ENCODE data around the gene ADNP. TPM values are rescaled to one million over a fixed set of nuclear protein-coding genes. Genes with fewer than 3 reads are reported as not detected.

The ADNP gene
- total and polyA plus RNA-seq, 2 of the 13 experiments (the other 11 are each of a cell fraction or from before 2014, with no cell fraction given): 21.0 to 21.5 TPM

DNA sequence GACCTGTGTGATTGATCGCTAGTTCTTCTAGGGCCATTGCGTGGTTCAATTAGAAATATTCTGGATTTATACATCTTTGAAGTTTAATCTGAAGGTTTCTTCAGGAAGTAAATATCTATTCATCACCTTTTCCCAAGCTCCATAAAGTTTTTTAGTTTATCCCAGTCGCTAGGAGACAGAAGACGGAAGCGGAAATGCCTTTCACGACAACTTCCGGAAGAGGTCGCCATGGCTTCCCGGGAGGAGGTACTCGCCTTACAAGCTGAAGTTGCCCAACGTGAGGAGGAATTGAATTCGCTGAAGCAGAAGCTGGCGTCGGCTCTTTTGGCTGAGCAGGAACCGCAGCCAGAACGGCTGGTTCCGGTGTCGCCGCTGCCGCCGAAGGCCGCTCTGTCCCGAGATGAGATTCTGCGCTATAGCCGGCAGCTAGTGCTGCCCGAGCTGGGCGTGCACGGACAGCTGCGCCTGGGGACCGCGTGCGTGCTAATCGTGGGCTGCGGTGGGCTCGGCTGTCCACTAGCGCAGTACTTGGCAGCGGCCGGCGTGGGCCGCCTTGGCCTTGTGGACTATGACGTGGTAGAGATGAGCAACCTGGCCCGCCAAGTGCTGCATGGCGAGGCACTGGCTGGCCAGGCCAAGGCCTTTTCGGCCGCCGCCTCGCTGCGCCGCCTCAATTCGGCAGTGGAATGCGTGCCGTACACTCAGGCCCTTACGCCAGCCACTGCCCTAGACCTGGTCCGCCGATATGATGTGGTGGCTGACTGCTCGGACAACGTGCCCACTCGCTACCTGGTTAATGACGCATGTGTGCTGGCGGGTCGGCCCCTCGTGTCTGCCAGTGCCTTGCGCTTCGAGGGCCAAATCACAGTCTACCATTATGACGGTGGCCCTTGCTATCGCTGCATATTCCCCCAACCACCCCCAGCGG, 27.6 kb upstream of the ADNP start, which contains the start of gene MOCS3 (continued):
- TF ChIP-seq ZBTB21 (CRISPR knock-in tag; IDR thresholded peaks at IDR 0.05): peak; percentile 15; the same call in 1 of the 2 replicates
- peak; percentile 41 for TF ChIP-seq SRSF1 (optimal IDR thresholded peaks at IDR 0.05; ENCODE audit: low read depth, low read length)
- no peak; the same call in 1 of the 2 replicates for TF ChIP-seq KDM3A (CRISPR knock-in tag; IDR thresholded peaks at IDR 0.05; ENCODE audit: low read depth)
- peak; percentile 61; the same call in 1 of the 2 replicates for TF ChIP-seq MED13 (CRISPR knock-in tag; IDR thresholded peaks at IDR 0.05)
- TF ChIP-seq, protein P1, sequence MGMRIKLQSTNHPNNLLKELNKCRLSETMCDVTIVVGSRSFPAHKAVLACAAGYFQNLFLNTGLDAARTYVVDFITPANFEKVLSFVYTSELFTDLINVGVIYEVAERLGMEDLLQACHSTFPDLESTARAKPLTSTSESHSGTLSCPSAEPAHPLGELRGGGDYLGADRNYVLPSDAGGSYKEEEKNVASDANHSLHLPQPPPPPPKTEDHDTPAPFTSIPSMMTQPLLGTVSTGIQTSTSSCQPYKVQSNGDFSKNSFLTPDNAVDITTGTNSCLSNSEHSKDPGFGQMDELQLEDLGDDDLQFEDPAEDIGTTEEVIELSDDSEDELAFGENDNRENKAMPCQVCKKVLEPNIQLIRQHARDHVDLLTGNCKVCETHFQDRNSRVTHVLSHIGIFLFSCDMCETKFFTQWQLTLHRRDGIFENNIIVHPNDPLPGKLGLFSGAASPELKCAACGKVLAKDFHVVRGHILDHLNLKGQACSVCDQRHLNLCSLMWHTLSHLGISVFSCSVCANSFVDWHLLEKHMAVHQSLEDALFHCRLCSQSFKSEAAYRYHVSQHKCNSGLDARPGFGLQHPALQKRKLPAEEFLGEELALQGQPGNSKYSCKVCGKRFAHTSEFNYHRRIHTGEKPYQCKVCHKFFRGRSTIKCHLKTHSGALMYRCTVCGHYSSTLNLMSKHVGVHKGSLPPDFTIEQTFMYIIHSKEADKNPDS (CRISPR knock-in tag; IDR thresholded peaks at IDR 0.05): no peak
- TF ChIP-seq, protein P2, sequence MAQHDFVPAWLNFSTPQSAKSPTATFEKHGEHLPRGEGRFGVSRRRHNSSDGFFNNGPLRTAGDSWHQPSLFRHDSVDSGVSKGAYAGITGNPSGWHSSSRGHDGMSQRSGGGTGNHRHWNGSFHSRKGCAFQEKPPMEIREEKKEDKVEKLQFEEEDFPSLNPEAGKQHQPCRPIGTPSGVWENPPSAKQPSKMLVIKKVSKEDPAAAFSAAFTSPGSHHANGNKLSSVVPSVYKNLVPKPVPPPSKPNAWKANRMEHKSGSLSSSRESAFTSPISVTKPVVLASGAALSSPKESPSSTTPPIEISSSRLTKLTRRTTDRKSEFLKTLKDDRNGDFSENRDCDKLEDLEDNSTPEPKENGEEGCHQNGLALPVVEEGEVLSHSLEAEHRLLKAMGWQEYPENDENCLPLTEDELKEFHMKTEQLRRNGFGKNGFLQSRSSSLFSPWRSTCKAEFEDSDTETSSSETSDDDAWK (CRISPR knock-in tag; IDR thresholded peaks at IDR 0.05): no peak
- TF ChIP-seq ATRX (CRISPR knock-in tag; IDR thresholded peaks at IDR 0.05; ENCODE audit: borderline replicate concordance): no peak; the same call in 1 of the 2 replicates
- TF ChIP-seq ZNF776 (CRISPR knock-in tag; IDR thresholded peaks at IDR 0.05): peak; percentile 99
- TF ChIP-seq TBX2 (CRISPR knock-in tag; IDR thresholded peaks at IDR 0.05; ENCODE audit: borderline replicate concordance): no peak; the same call in 1 of the 2 replicates
- TF ChIP-seq HNRNPLL (IDR thresholded peaks at IDR 0.05; ENCODE audit: low read depth, low read length, poor library complexity, severe bottlenecking): peak; percentile 68
- TF ChIP-seq, protein P3, sequence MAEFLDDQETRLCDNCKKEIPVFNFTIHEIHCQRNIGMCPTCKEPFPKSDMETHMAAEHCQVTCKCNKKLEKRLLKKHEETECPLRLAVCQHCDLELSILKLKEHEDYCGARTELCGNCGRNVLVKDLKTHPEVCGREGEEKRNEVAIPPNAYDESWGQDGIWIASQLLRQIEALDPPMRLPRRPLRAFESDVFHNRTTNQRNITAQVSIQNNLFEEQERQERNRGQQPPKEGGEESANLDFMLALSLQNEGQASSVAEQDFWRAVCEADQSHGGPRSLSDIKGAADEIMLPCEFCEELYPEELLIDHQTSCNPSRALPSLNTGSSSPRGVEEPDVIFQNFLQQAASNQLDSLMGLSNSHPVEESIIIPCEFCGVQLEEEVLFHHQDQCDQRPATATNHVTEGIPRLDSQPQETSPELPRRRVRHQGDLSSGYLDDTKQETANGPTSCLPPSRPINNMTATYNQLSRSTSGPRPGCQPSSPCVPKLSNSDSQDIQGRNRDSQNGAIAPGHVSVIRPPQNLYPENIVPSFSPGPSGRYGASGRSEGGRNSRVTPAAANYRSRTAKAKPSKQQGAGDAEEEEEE (CRISPR knock-in tag; IDR thresholded peaks at IDR 0.05; ENCODE audit: borderline replicate concordance): peak; percentile 80; the same call in 1 of the 2 replicates
- TF ChIP-seq ZNF207 (IDR thresholded peaks at IDR 0.05; ENCODE audit: borderline replicate concordance): no peak
- TF ChIP-seq, protein P4, sequence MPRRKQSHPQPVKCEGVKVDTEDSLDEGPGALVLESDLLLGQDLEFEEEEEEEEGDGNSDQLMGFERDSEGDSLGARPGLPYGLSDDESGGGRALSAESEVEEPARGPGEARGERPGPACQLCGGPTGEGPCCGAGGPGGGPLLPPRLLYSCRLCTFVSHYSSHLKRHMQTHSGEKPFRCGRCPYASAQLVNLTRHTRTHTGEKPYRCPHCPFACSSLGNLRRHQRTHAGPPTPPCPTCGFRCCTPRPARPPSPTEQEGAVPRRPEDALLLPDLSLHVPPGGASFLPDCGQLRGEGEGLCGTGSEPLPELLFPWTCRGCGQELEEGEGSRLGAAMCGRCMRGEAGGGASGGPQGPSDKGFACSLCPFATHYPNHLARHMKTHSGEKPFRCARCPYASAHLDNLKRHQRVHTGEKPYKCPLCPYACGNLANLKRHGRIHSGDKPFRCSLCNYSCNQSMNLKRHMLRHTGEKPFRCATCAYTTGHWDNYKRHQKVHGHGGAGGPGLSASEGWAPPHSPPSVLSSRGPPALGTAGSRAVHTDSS (CRISPR knock-in tag; conservative IDR thresholded peaks at IDR 0.05): 0 out of 2 replicates have a peak, but pooled peaks have one; percentile 50
- TF ChIP-seq CREB1 (IDR thresholded peaks at IDR 0.05): peak; percentile 19
- peak; percentile 97 for TF ChIP-seq CREB1 (CRISPR knock-in tag; IDR thresholded peaks at IDR 0.05)
- 0 out of 2 replicates have a peak, but pooled peaks have one; percentile 1 for TF ChIP-seq ZNF563 (CRISPR knock-in tag; IDR thresholded peaks at IDR 0.05)
- TF ChIP-seq ZNF766 (CRISPR knock-in tag; IDR thresholded peaks at IDR 0.05; ENCODE audit: borderline replicate concordance): no peak
- peak; percentile 94 for TF ChIP-seq PHF8 (CRISPR knock-in tag; IDR thresholded peaks at IDR 0.05)
- TF ChIP-seq ZFX (CRISPR knock-in tag; IDR thresholded peaks at IDR 0.05; ENCODE audit: low read depth): peak; percentile 88
- TF ChIP-seq ONECUT2 (CRISPR knock-in tag; IDR thresholded peaks at IDR 0.05): peak; percentile 54; the same call in 1 of the 2 replicates

Measured in HepG2 (cell line).